ENCODE data around the gene MEPE.

GRCh38 chr4:87783781-87784180 is 49.0 kb upstream of the MEPE start:
- TF ChIP-seq CTCF (tag by site-specific recombination; IDR thresholded peaks at IDR 0.05): no peak
- no peak for TF ChIP-seq ZNF426 (tag by site-specific recombination; IDR thresholded peaks at IDR 0.05)
- no peak for TF ChIP-seq TSHZ1 (tag by site-specific recombination; IDR thresholded peaks at IDR 0.05; ENCODE audit: borderline replicate concordance)
- no peak for TF ChIP-seq ZNF830 (tag by site-specific recombination; IDR thresholded peaks at IDR 0.05; ENCODE audit: low read depth)
- TF ChIP-seq ZNF280C (tag by site-specific recombination; IDR thresholded peaks at IDR 0.05): no peak

Data from HEK293 (cell line).